Breast epithelium (tissue), 4 donors: ENCODE data around the gene MYBPC1. TPM values are rescaled to one million over a fixed set of nuclear protein-coding genes. Genes with fewer than 3 reads are reported as not detected.
"Not testable (repeated sequence)": the region's sequence is repeated elsewhere in the genome, so short reads cannot be mapped to it uniquely, and the experiment has no call there.

ENCODE experiments used
- DNase-seq, 2 donors: peaks; one replicate each; pipeline ENCODE4 v3.0.0-alpha.2; 2019; ENCODE audit warnings: low spot score in 2 of 2
- H3K27ac ChIP-seq, 2 donors: fragments of 200-600 bp; sonication (generic) in 1 of 2; one replicate each; pipeline ENCODE4 v1.5.1; 2016 to 2019; ENCODE audit warnings: mild to moderate bottlenecking in 1 of 2
- H3K27me3 ChIP-seq, 2 donors: fragments of 200-600 bp; sonication (generic) in 1 of 2; one replicate each; pipeline versions ENCODE4 v1.5.1 to v1.6.0; 2017 to 2019; ENCODE audit warnings: control low read depth in 1 of 2, mild to moderate bottlenecking in 1 of 2
- H3K36me3 ChIP-seq: fragments of 200-600 bp; one replicate; pipeline ENCODE4 v1.5.1; 2019
- H3K4me1 ChIP-seq, 2 donors: fragments of 200-600 bp; sonication (generic); one replicate each; pipeline ENCODE4 v1.5.1; 2016 to 2019; ENCODE audit warnings: control low read depth in 1 of 2
- H3K4me3 ChIP-seq, 3 donors: fragments of 200-600 bp; sonication (generic); 1 replicate in 2 of 3; 2 replicates in 1 of 3; pipeline ENCODE4 v1.5.1; 2016 to 2019; ENCODE audit warnings: mild to moderate bottlenecking in 3 of 3, moderate library complexity in 2 of 3
- H3K9me3 ChIP-seq, 2 donors: fragments of 200-600 bp; sonication (generic) in 1 of 2; one replicate each; pipeline ENCODE4 v1.5.1; 2016 to 2019; ENCODE audit warnings: control low read depth in 1 of 2
- CTCF ChIP-seq, 3 donors: fragments of 450-650 bp; IDR thresholded peaks; one replicate each; pipeline ENCODE4 v1.5.1; 2016 to 2017; ENCODE audit warnings: antibody characterized with exemption in 3 of 3, mild to moderate bottlenecking in 3 of 3, moderate library complexity in 3 of 3
- POLR2A ChIP-seq: fragments of 450-650 bp; IDR thresholded peaks from one replicate; pipeline ENCODE4 v1.6.1; 2016; ENCODE audit warnings: antibody characterized with exemption, mild to moderate bottlenecking, moderate library complexity
- POLR2AphosphoS5 ChIP-seq, 3 donors: sonication (generic); formaldehyde crosslinking; IDR thresholded peaks; one replicate each; pipeline ENCODE4 v1.6.1; 2017; ENCODE audit warnings: antibody characterized with exemption in 3 of 3
- intact Hi-C: fragments of 100-400 bp; cut with DNase I; formaldehyde crosslinking; loops from one replicate; pipeline ENCODE4 v1.15.1; 2023; ENCODE audit warnings: low total_unique reads
- total RNA-seq, 3 donors: library from RNA; depleted of rRNA; stranded (reverse); fragments of >200 nt; gene quantifications; one replicate each; pipeline ENCODE4 v1.1.0, GENCODE V29; 2016

The MYBPC1 gene
- total RNA-seq, 3 donors from 2014 or later, result 0.64 to 395 (median 92.2) TPM

GRCh38 chr12:101729842-101730241 lies 135.1 kb downstream of the MYBPC1 start:
- no peak overlapping the region for H3K4me3 ChIP-seq
- no peaks in the 10 kb centered on the region for H3K9me3 ChIP-seq
- no peaks in the 10 kb centered on the region for H3K27me3 ChIP-seq
- no peaks in the 10 kb centered on the region for H3K4me1 ChIP-seq
- TF ChIP-seq CTCF (IDR thresholded peaks at IDR 0.05) (no peak), POLR2A (no peak), POLR2AphosphoS5 (IDR thresholded peaks at IDR 0.05) (no peak)
- intact Hi-C loops, result no loop called here
- no peak for DNase-seq
- no peaks in the 10 kb centered on the region for H3K36me3 ChIP-seq
- no peak overlapping the region for H3K27ac ChIP-seq

- H3K9me3 ChIP-seq, result no peaks in the 10 kb centered on the region
- H3K4me1 ChIP-seq, result no peaks in the 10 kb centered on the region
- no peak overlapping the region for H3K27ac ChIP-seq
- intact Hi-C loops, result no loop called here
- H3K4me3 ChIP-seq, result no peak overlapping the region
- H3K27me3 ChIP-seq, result no peaks in the 10 kb centered on the region
- H3K36me3 ChIP-seq, result no peaks in the 10 kb centered on the region
- TF ChIP-seq POLR2AphosphoS5 (IDR thresholded peaks at IDR 0.05), result no peak
- TF ChIP-seq POLR2A, result no peak
- no peak for TF ChIP-seq CTCF (IDR thresholded peaks at IDR 0.05)
- DNase-seq, result no peak
Observed at GRCh38 chr12:101732318-101732717, 137.5 kb downstream of the MYBPC1 start.

GRCh38 chr12:101733166-101733565 lies 138.4 kb downstream of the MYBPC1 start:
- H3K27ac ChIP-seq, result no peak overlapping the region
- no peaks in the 10 kb centered on the region for H3K27me3 ChIP-seq
- no peaks in the 10 kb centered on the region for H3K36me3 ChIP-seq
- intact Hi-C loops, result no loop called here
- H3K4me1 ChIP-seq, result no peaks in the 10 kb centered on the region
- H3K9me3 ChIP-seq, result no peaks in the 10 kb centered on the region
- no peak for TF ChIP-seq CTCF (IDR thresholded peaks at IDR 0.05)
- TF ChIP-seq POLR2AphosphoS5 (IDR thresholded peaks at IDR 0.05), result no peak
- TF ChIP-seq POLR2A, result no peak
- no peak overlapping the region for H3K4me3 ChIP-seq
- DNase-seq, result no peak

- H3K27ac ChIP-seq, H3K36me3 ChIP-seq, H3K4me3 ChIP-seq, DNase-seq, H3K9me3 ChIP-seq, intact Hi-C loops, H3K4me1 ChIP-seq, H3K27me3 ChIP-seq: not testable (repeated sequence)
Observed at GRCh38 chr12:101734482-101734881, 139.7 kb downstream of the MYBPC1 start.

Other genes with a start within 250 kb of the MYBPC1 start
- 100 to 1,000 TPM in 1 of 3 donors, 10 to 100 TPM in 2; 65.1 to 102 (median 89.1) TPM for gene ARL1, start 187.2 kb upstream of the MYBPC1 start, total RNA-seq
- not detected for gene SPIC, start 119.6 kb upstream of the MYBPC1 start, total RNA-seq
- gene CHPT1, start 102.7 kb downstream of the MYBPC1 start, total RNA-seq, result 100 to 1,000 TPM; 148 to 334 (median 278) TPM
- gene SYCP3, start 144.5 kb downstream of the MYBPC1 start, total RNA-seq, result under 1 TPM in 2 of 3 donors, not detected in 1; 0.16 to 0.33 TPM
- gene GNPTAB, start 236.0 kb downstream of the MYBPC1 start, total RNA-seq, result 10 to 100 TPM; 37.4 to 59.0 (median 39.7) TPM